CD4-positive, alpha-beta T cell (primary cell): Measurements from ENCODE around the gene UFSP1. TPM values are rescaled to one million over a fixed set of nuclear protein-coding genes. Genes with fewer than 3 reads are reported as not detected.
"Not testable (repeated sequence)": the region's sequence is repeated elsewhere in the genome, so short reads cannot be mapped to it uniquely, and the experiment has no call there.

ENCODE experiments used
- ATAC-seq: fragments of 200-7000 bp; cut with Tn5 transposase; one replicate; pipeline ENCODE4 v1.10.0; 2022; ENCODE audit warnings: mild to moderate bottlenecking; ENCODE audit not compliant: poor library complexity
- CTCF ChIA-PET: fragments of 350-600 bp; sonication (Branson Sonifier 250); formaldehyde crosslinking; loops from one replicate; lab custom pipeline; 2021; ENCODE audit warnings: antibody characterized with exemption, inconsistent platforms; lab: Charles Lee
- POLR2A ChIA-PET: fragments of 350-600 bp; sonication (Branson Sonifier 250); formaldehyde crosslinking; loops from one replicate; lab custom pipeline; 2021; ENCODE audit warnings: antibody characterized with exemption, inconsistent platforms; lab: Charles Lee
- DNase-seq, 14 experiments: peaks; one replicate each; pipeline ENCODE4 v3.0.0-alpha.2; 2013 to 2020; ENCODE audit warnings: mixed read lengths in 2 of 14
- H3K27ac ChIP-seq, 2 donors: one replicate each; pipeline versions ENCODE4 v1.5.1 to v1.7.0; 2013; ENCODE audit warnings: low read length in 2 of 2, low read depth in 1 of 2, mild to moderate bottlenecking in 1 of 2
- H3K27me3 ChIP-seq, 2 experiments: 1 replicate in 1 of 2; 2 replicates in 1 of 2; pipeline versions ENCODE4 v1.6.1 to v1.7.0; 2013; ENCODE audit warnings: low read length in 2 of 2, control low read depth in 1 of 2, mild to moderate bottlenecking in 1 of 2, moderate library complexity in 1 of 2; ENCODE audit not compliant: insufficient read depth in 2 of 2, control insufficient read depth in 1 of 2
- H3K36me3 ChIP-seq: one replicate; pipeline ENCODE4 v1.6.1; 2013; ENCODE audit warnings: low read length, control low read depth; ENCODE audit not compliant: insufficient read depth
- H3K4me1 ChIP-seq: one replicate; pipeline ENCODE4 v1.6.1; 2013; ENCODE audit warnings: low read length, control low read depth; ENCODE audit not compliant: insufficient read depth
- H3K4me3 ChIP-seq: one replicate; pipeline ENCODE4 v1.5.1; 2013; ENCODE audit warnings: mild to moderate bottlenecking, low read length, moderate library complexity
- H3K9me3 ChIP-seq, 2 experiments: 1 replicate in 1 of 2; 2 replicates in 1 of 2; pipeline versions ENCODE4 v1.6.1 to v1.7.0; 2013; ENCODE audit warnings: low read length in 2 of 2, mild to moderate bottlenecking in 2 of 2, control low read depth in 1 of 2, moderate library complexity in 1 of 2; ENCODE audit not compliant: control insufficient read depth in 1 of 2, insufficient read depth in 1 of 2
- H3K27ac Mint-ChIP-seq: one replicate; pipeline ENCODE4 v1.8.0; 2020; ENCODE audit warnings: mixed read lengths
- H3K27me3 Mint-ChIP-seq: one replicate; pipeline ENCODE4 v1.8.0; 2021; ENCODE audit warnings: mixed read lengths
- H3K36me3 Mint-ChIP-seq: one replicate; pipeline ENCODE4 v1.8.0; 2021; ENCODE audit warnings: low read depth, mixed read lengths
- H3K4me1 Mint-ChIP-seq: one replicate; pipeline ENCODE4 v1.8.0; 2021; ENCODE audit warnings: low read depth, mixed read lengths
- H3K4me3 Mint-ChIP-seq: one replicate; pipeline ENCODE4 v1.8.0; 2020; ENCODE audit warnings: mild to moderate bottlenecking, mixed read lengths
- H3K9me3 Mint-ChIP-seq: one replicate; pipeline ENCODE4 v1.8.0; 2020; ENCODE audit warnings: mixed read lengths
- intact Hi-C, 2 experiments: fragments of 100-400 bp; cut with DNase I in 1 of 2; cut with micrococcal nuclease in 1 of 2; formaldehyde crosslinking; loops; one replicate each; pipeline versions ENCODE4 v1.15.1 to v1.9.0; 2023 to 2025; cut with DNase I, micrococcal nuclease
- total RNA-seq, 174 experiments: library from RNA in 2 of 174; stranded (reverse) in 2 of 174; gene quantifications; one replicate each; pipeline ENCODE4 v1.2.3 and lab custom pipeline; 2021 to 2026
- TF ChIP-seq, protein P1 (sequence below): fragments of 200-600 bp; IDR thresholded peaks from one replicate; pipeline ENCODE4 v1.8.0; 2022; ENCODE audit warnings: antibody characterized with exemption, mild to moderate bottlenecking

UFSP1 gene
- total RNA-seq, 2 experiments from 2014 or later, result 1.1 to 1.5 TPM

GRCh38 chr7:100859856-100860255 lies 29.7 kb downstream of the UFSP1 start:
- DNase-seq (no peak), ATAC-seq (no peak)
- H3K27me3 Mint-ChIP-seq, result no peaks in the 10 kb centered on the region
- H3K27ac ChIP-seq, result no peak overlapping the region
- no peak overlapping the region for H3K4me3 ChIP-seq
- no peaks in the 10 kb centered on the region for H3K9me3 ChIP-seq
- CTCF ChIA-PET, result no interaction called here
- TF ChIP-seq, protein P1, sequence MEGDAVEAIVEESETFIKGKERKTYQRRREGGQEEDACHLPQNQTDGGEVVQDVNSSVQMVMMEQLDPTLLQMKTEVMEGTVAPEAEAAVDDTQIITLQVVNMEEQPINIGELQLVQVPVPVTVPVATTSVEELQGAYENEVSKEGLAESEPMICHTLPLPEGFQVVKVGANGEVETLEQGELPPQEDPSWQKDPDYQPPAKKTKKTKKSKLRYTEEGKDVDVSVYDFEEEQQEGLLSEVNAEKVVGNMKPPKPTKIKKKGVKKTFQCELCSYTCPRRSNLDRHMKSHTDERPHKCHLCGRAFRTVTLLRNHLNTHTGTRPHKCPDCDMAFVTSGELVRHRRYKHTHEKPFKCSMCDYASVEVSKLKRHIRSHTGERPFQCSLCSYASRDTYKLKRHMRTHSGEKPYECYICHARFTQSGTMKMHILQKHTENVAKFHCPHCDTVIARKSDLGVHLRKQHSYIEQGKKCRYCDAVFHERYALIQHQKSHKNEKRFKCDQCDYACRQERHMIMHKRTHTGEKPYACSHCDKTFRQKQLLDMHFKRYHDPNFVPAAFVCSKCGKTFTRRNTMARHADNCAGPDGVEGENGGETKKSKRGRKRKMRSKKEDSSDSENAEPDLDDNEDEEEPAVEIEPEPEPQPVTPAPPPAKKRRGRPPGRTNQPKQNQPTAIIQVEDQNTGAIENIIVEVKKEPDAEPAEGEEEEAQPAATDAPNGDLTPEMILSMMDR, result no peak
- no peaks in the 10 kb centered on the region for H3K4me1 ChIP-seq
- peaks cover 8% of the 10 kb centered on the region for H3K4me1 Mint-ChIP-seq
- no peak overlapping the region for H3K4me3 Mint-ChIP-seq
- peaks cover 65% of the 10 kb centered on the region for H3K36me3 ChIP-seq
- intact Hi-C loops, result loop anchor here in 1 of 2 experiments (10.0 kb wide), 1 partner anchor 385 kb away; the partner anchor contains the start of gene TSC22D4
- no peak overlapping the region for H3K27ac Mint-ChIP-seq
- peaks cover 73% of the 10 kb centered on the region for H3K36me3 Mint-ChIP-seq
- POLR2A ChIA-PET, result no interaction called here
- H3K9me3 Mint-ChIP-seq, result no peaks in the 10 kb centered on the region
- no peaks in the 10 kb centered on the region for H3K27me3 ChIP-seq

DNA sequence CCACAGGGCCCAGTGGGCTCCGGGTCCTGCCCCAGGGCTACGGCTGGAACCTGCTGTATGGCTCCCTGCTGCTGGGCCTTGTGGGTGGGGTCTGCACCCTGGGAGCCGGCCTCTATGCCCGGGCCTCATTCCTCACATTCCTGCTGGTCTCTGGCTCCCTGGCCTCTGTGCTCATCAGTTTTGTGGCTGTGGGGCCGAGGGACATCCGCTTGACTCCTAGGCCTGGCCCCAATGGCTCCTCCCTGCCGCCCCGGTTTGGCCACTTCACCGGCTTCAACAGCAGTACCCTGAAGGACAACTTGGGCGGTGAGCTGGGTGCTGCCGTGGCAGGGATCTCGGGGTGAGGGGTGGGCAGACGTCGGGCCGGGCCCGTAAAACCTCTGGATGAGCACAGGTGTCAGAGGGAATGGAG lies 32.6 kb downstream of the UFSP1 start:
- Histone ChIP-seq H3K4me1 (peaks cover 24% of the 10 kb centered on the region), H3K27me3 (no peaks in the 10 kb centered on the region), H3K4me3 (no peak overlapping the region), H3K9me3 (no peaks in the 10 kb centered on the region), H3K36me3 (peaks cover 44% of the 10 kb centered on the region), H3K27ac (no peak overlapping the region)
- TF ChIP-seq, protein P1, result no peak
- ATAC-seq, result no peak
- H3K9me3 Mint-ChIP-seq, result no peaks in the 10 kb centered on the region
- no peaks in the 10 kb centered on the region for H3K27me3 Mint-ChIP-seq
- DNase-seq, result no peak
- H3K27ac Mint-ChIP-seq, result no peak overlapping the region
- no peak overlapping the region for H3K4me3 Mint-ChIP-seq
- intact Hi-C loops, result loop anchor here in 1 of 2 experiments (10.0 kb wide), 1 partner anchor 382 kb away; the partner anchor contains the start of gene TSC22D4
- H3K36me3 Mint-ChIP-seq, result peaks cover 59% of the 10 kb centered on the region
- peaks cover 21% of the 10 kb centered on the region for H3K4me1 Mint-ChIP-seq
- ChIA-PET POLR2A (no interaction called here), CTCF (no interaction called here)

- DNase-seq (no peak), ATAC-seq (no peak)
- no peaks in the 10 kb centered on the region for H3K9me3 Mint-ChIP-seq
- ChIA-PET CTCF (no interaction called here), POLR2A (no interaction called here)
- intact Hi-C loops, result loop anchor here in 1 of 2 experiments (10.0 kb wide), 1 partner anchor 381 kb away; the partner anchor contains the start of gene TSC22D4
- H3K9me3 ChIP-seq, result no peaks in the 10 kb centered on the region
- H3K27me3 Mint-ChIP-seq, result no peaks in the 10 kb centered on the region
- H3K36me3 Mint-ChIP-seq, result peaks cover 52% of the 10 kb centered on the region
- no peak overlapping the region for H3K27ac ChIP-seq
- TF ChIP-seq, protein P1, result no peak
- H3K4me3 Mint-ChIP-seq, result no peak overlapping the region
- H3K4me1 ChIP-seq, result peaks cover 30% of the 10 kb centered on the region
- peaks cover 23% of the 10 kb centered on the region for H3K4me1 Mint-ChIP-seq
- H3K27ac Mint-ChIP-seq, result no peak overlapping the region
- H3K27me3 ChIP-seq, result no peaks in the 10 kb centered on the region
- H3K36me3 ChIP-seq, result peaks cover 31% of the 10 kb centered on the region
- no peak overlapping the region for H3K4me3 ChIP-seq
These were observed 34.0 kb downstream of the UFSP1 start for GRCh38 chr7:100855515-100855914.

DNA sequence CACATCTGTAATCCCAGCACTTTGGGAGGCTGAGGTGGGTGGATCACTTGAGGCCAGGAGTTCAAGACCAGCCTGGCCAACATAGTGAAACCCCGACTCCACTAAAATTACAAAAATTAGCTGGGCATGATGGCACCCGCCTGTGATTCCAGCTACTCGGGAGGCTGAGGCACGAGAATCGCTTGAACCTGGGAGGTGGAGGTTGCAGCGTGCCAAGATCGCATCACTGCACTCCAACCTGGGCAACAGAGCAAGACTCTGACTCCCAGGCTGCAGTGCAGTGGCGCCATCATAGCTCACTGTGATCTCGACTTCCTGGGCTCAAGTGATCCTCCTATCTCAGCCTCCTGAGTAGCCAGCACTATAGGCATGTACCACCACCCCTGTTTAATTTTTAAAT lies 34.6 kb downstream of the UFSP1 start:
- Histone ChIP-seq H3K4me1 (peaks cover 30% of the 10 kb centered on the region), H3K36me3 (peaks cover 25% of the 10 kb centered on the region)
- H3K27ac ChIP-seq, H3K27me3 ChIP-seq, H3K4me3 ChIP-seq, H3K9me3 Mint-ChIP-seq, CTCF ChIA-PET, H3K27ac Mint-ChIP-seq, H3K9me3 ChIP-seq, H3K27me3 Mint-ChIP-seq, POLR2A ChIA-PET, H3K4me3 Mint-ChIP-seq, DNase-seq, ATAC-seq: not testable (repeated sequence)
- intact Hi-C loops, result loop anchor here in 1 of 2 experiments (10.0 kb wide), 1 partner anchor 380 kb away; the partner anchor contains the start of gene TSC22D4
- peaks cover 46% of the 10 kb centered on the region for H3K36me3 Mint-ChIP-seq
- peaks cover 23% of the 10 kb centered on the region for H3K4me1 Mint-ChIP-seq
